Measurements from ENCODE around the gene UBQLN4. TPM values are rescaled to one million over a fixed set of nuclear protein-coding genes. Genes with fewer than 3 reads are reported as not detected.

Gene UBQLN4
- total RNA-seq, 1 donor from 2014 or later = 36.4 TPM

DNA sequence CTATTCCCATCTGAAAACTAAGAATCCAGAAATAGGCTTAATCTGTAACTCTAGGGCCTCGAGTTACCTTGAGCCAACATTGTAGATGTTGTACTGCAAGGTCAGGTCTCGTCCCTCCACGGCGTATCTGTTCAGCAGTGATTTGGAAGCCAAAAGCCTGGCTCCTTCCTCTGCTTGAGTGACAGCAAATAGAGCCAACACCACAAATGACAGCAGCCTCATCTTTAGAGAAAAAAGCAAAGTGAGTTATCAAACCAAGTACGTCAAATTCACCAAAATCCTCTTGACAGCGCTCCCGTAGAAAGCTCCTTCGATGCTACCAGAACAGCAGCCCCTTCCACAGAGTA, 33.7 kb downstream of the UBQLN4 start:
- peaks cover 15% of the 10 kb centered on the region for H3K36me3 Mint-ChIP-seq (ENCODE audit: unreplicated experiment)
- H3K27me3 Mint-ChIP-seq (ENCODE audit: unreplicated experiment) = peaks cover 5% of the 10 kb centered on the region
- no peak for DNase-seq (ENCODE audit: extremely low spot score, unreplicated experiment)
- H3K4me1 Mint-ChIP-seq (ENCODE audit: unreplicated experiment) = peaks cover 16% of the 10 kb centered on the region
- H3K9me3 Mint-ChIP-seq (ENCODE audit: unreplicated experiment) = no peaks in the 10 kb centered on the region
- no peak for TF ChIP-seq CTCF (IDR thresholded peaks at IDR 0.05)
- H3K4me3 Mint-ChIP-seq (ENCODE audit: unreplicated experiment) = peak overlapping the region; percentile 96
- peak overlapping the region; percentile 83 for H3K27ac Mint-ChIP-seq (ENCODE audit: unreplicated experiment)

- H3K4me1 Mint-ChIP-seq (ENCODE audit: unreplicated experiment) = peaks cover 10% of the 10 kb centered on the region
- no peak overlapping the region for H3K4me3 Mint-ChIP-seq (ENCODE audit: unreplicated experiment)
- peaks cover 51% of the 10 kb centered on the region for H3K36me3 Mint-ChIP-seq (ENCODE audit: unreplicated experiment)
- H3K27me3 Mint-ChIP-seq (ENCODE audit: unreplicated experiment) = no peaks in the 10 kb centered on the region
- H3K9me3 Mint-ChIP-seq (ENCODE audit: unreplicated experiment) = no peaks in the 10 kb centered on the region
- no peak for DNase-seq (ENCODE audit: extremely low spot score, unreplicated experiment)
- no peak overlapping the region for H3K27ac Mint-ChIP-seq (ENCODE audit: unreplicated experiment)
- no peak for TF ChIP-seq CTCF (IDR thresholded peaks at IDR 0.05)
Observed at GRCh38 chr1:156014829-156015228, 38.8 kb downstream of the UBQLN4 start.

- H3K27ac Mint-ChIP-seq (ENCODE audit: unreplicated experiment) = no peak overlapping the region
- H3K27me3 Mint-ChIP-seq (ENCODE audit: unreplicated experiment) = no peaks in the 10 kb centered on the region
- no peaks in the 10 kb centered on the region for H3K4me1 Mint-ChIP-seq (ENCODE audit: unreplicated experiment)
- no peak for TF ChIP-seq CTCF (IDR thresholded peaks at IDR 0.05)
- H3K9me3 Mint-ChIP-seq (ENCODE audit: unreplicated experiment) = no peaks in the 10 kb centered on the region
- peaks cover 56% of the 10 kb centered on the region for H3K36me3 Mint-ChIP-seq (ENCODE audit: unreplicated experiment)
- H3K4me3 Mint-ChIP-seq (ENCODE audit: unreplicated experiment) = no peak overlapping the region
- no peak for DNase-seq (ENCODE audit: extremely low spot score, unreplicated experiment)
Observed at GRCh38 chr1:156012051-156012817, 41.4 kb downstream of the UBQLN4 start.

GRCh38 chr1:156009404-156009803, 44.2 kb downstream of the UBQLN4 start:
- Mint-ChIP-seq H3K36me3 (ENCODE audit: unreplicated experiment) (peaks cover 50% of the 10 kb centered on the region), H3K4me3 (ENCODE audit: unreplicated experiment) (no peak overlapping the region), H3K4me1 (ENCODE audit: unreplicated experiment) (no peaks in the 10 kb centered on the region), H3K27ac (ENCODE audit: unreplicated experiment) (no peak overlapping the region), H3K27me3 (ENCODE audit: unreplicated experiment) (no peaks in the 10 kb centered on the region), H3K9me3 (ENCODE audit: unreplicated experiment) (no peaks in the 10 kb centered on the region)
- no peak for TF ChIP-seq CTCF (IDR thresholded peaks at IDR 0.05)
- no peak for DNase-seq (ENCODE audit: extremely low spot score, unreplicated experiment)

DNA sequence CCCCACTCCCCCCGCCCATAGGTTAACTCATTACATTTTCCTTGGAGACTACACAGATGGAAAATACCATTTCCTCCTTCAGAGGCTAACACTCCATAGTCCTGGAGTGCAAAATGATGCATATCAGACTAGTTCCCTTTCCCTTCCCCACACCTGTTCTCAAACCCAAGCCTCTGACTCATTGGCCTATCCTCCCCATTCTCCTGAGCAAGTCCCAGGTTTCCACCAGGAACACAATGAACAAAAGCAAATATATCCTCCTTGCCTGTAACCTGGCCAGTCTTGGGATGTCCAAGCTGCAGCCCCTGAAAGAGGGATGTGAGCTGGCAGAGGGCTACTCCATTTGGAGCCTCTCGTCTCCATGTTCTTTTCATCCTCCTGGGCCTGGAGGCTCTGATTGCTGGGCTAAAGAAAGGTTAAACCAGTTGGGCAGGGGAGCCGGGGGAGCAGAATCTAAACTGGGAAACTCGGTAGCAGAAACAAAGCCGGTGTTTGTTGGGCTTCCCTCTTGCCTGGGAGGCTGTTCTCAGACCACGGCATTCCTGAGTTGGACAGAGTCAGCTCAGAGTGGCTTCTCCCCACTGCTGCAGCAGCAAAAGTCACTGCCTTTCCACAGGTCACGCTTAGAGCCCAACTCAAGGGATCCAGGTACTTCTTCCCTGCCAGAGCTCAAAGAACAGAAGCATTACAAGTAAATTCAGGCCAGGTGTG, 46.8 kb downstream of the UBQLN4 start:
- Mint-ChIP-seq H3K36me3 (ENCODE audit: unreplicated experiment) (peaks cover 32% of the 10 kb centered on the region), H3K27ac (ENCODE audit: unreplicated experiment) (no peak overlapping the region), H3K4me1 (ENCODE audit: unreplicated experiment) (no peaks in the 10 kb centered on the region), H3K27me3 (ENCODE audit: unreplicated experiment) (no peaks in the 10 kb centered on the region), H3K4me3 (ENCODE audit: unreplicated experiment) (no peak overlapping the region), H3K9me3 (ENCODE audit: unreplicated experiment) (no peaks in the 10 kb centered on the region)
- DNase-seq (ENCODE audit: extremely low spot score, unreplicated experiment) = no peak
- TF ChIP-seq CTCF (IDR thresholded peaks at IDR 0.05) = no peak
